NB4 (cell line): Measurements from ENCODE around the gene FST.

ENCODE experiments used
- MYC ChIP-seq: IDR thresholded peaks from 2 replicates; pipeline ENCODE4 v1.6.1; 2011; ENCODE audit warnings: low read depth, low read length
- POLR2A ChIP-seq: IDR thresholded peaks from 2 replicates; pipeline ENCODE4 v1.6.1; 2011; ENCODE audit warnings: mild to moderate bottlenecking; ENCODE audit not compliant: insufficient read length; ENCODE audit errors: extremely low read depth
- TF ChIP-seq, protein P1 (sequence below): IDR thresholded peaks from one replicate; pipeline ENCODE4 v1.5.1; 2012; ENCODE audit warnings: low read depth, low read length

DNA sequence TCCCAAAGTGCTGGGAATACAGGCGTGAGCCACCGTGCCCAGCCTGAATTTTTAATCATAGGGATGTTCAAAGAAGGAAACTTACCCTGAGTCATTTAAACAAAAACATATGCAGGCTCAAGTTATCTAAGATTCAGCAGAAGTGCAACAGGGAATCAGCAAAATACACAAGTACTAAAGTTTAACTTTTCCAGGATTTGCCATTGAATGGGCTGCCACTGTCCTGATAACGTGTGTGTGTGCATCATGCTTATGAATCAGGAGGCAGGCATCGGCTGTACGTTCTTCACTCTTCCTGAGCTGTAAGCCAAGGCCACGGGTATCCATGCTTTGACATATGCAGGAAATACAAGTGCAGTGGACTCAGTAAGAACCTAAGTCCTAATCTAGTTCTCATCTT is 48.8 kb upstream of the FST start:
- TF ChIP-seq, protein P1, sequence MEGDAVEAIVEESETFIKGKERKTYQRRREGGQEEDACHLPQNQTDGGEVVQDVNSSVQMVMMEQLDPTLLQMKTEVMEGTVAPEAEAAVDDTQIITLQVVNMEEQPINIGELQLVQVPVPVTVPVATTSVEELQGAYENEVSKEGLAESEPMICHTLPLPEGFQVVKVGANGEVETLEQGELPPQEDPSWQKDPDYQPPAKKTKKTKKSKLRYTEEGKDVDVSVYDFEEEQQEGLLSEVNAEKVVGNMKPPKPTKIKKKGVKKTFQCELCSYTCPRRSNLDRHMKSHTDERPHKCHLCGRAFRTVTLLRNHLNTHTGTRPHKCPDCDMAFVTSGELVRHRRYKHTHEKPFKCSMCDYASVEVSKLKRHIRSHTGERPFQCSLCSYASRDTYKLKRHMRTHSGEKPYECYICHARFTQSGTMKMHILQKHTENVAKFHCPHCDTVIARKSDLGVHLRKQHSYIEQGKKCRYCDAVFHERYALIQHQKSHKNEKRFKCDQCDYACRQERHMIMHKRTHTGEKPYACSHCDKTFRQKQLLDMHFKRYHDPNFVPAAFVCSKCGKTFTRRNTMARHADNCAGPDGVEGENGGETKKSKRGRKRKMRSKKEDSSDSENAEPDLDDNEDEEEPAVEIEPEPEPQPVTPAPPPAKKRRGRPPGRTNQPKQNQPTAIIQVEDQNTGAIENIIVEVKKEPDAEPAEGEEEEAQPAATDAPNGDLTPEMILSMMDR, result no peak
- TF ChIP-seq POLR2A (no peak), MYC (no peak)
